Body of pancreas (tissue), 4 donors: ENCODE measurements around the gene RHOV. TPM values are rescaled to one million over a fixed set of nuclear protein-coding genes. Genes with fewer than 3 reads are reported as not detected.

Experiments used
- ATAC-seq: fragments of 150-250 bp; one replicate; pipeline ENCODE4 v1.9.1; 2016
- DNase-seq, 4 donors: peaks; one replicate each; pipeline ENCODE4 v3.0.0-alpha.2; 2019
- H3K27ac ChIP-seq, 4 donors: fragments of 200-600 bp; sonication (generic); 1 replicate in 3 of 4; 2 replicates in 1 of 4; pipeline versions ENCODE4 v1.5.1 to v1.6.1; 2016 to 2019; ENCODE audit warnings: mild to moderate bottlenecking in 1 of 4, mixed read lengths in 1 of 4, moderate library complexity in 1 of 4
- H3K27me3 ChIP-seq, 2 donors: fragments of 200-600 bp; sonication (generic); one replicate each; pipeline ENCODE4 v1.6.0; 2016; ENCODE audit warnings: mild to moderate bottlenecking in 1 of 2
- H3K36me3 ChIP-seq, 2 donors: fragments of 200-600 bp; sonication (generic); replicated peaks in 1 of 2; 2 replicates each; pipeline ENCODE4 v1.5.1; 2016; ENCODE audit warnings: low read depth in 2 of 2; ENCODE audit not compliant: insufficient read depth in 1 of 2
- H3K4me1 ChIP-seq: fragments of 200-600 bp; sonication (generic); one replicate; pipeline ENCODE4 v1.6.0; 2016
- H3K4me3 ChIP-seq, 2 donors: fragments of 200-600 bp; sonication (generic); 1 replicate in 1 of 2; 2 replicates in 1 of 2; pipeline ENCODE4 v1.5.1; 2016 to 2019
- H3K9me3 ChIP-seq, 3 donors: fragments of 200-600 bp; sonication (generic); 1 replicate in 2 of 3; 2 replicates in 1 of 3; pipeline ENCODE4 v1.5.1; 2016
- POLR2A ChIP-seq, 3 donors: fragments of 450-650 bp; IDR thresholded peaks; one replicate each; pipeline ENCODE4 v1.6.1; 2016; ENCODE audit warnings: antibody characterized with exemption in 3 of 3, mild to moderate bottlenecking in 2 of 3
- whole genome bisulfite sequencing, 2 donors: methylation state at CpG; one replicate each; pipeline ENCODE4 v1.1.5; 2017; 5-methylcytosine and 5-hydroxymethylcytosine counted together
- intact Hi-C: fragments of 100-400 bp; cut with DNase I; formaldehyde crosslinking; loops from one replicate; pipeline ENCODE4 v1.15.1; 2023
- total RNA-seq, 2 donors: library from RNA; depleted of rRNA; stranded (reverse); fragments of >200 nt; gene quantifications; one replicate each; pipeline ENCODE4 v1.1.0, GENCODE V29; 2016
- TF ChIP-seq, protein P1 (sequence below), 7 experiments: fragments of 450-650 bp in 4 of 7; fragments of 200-600 bp in 3 of 7; sonication (generic) in 3 of 7; IDR thresholded peaks; one replicate each; pipeline ENCODE4 v1.5.1; 2016 to 2019; ENCODE audit warnings: antibody characterized with exemption in 7 of 7

RHOV gene
- 1 to 10 TPM; 6.2 to 6.3 TPM for total RNA-seq

- Histone ChIP-seq H3K27ac (peak within 1 kb of the TSS; percentile 95 to 100 (median 97)), H3K27me3 (no peaks in the 10 kb centered on the region), H3K9me3 (no peaks in the 10 kb centered on the region), H3K4me1 (peaks cover 53% of the 10 kb centered on the region), H3K36me3 (no peaks in the 10 kb centered on the region), H3K4me3 (peak within 1 kb of the TSS; percentile 26 to 40)
- peak; percentile 68 for ATAC-seq
- intact Hi-C loops: no loop called here
- WGBS, 2 donors: 0 to 1% methylated on average over 13 to 55 of the region's 74 CpGs
- DNase-seq: peak; percentile 88 to 93 (median 92)
- TF ChIP-seq, protein P1, sequence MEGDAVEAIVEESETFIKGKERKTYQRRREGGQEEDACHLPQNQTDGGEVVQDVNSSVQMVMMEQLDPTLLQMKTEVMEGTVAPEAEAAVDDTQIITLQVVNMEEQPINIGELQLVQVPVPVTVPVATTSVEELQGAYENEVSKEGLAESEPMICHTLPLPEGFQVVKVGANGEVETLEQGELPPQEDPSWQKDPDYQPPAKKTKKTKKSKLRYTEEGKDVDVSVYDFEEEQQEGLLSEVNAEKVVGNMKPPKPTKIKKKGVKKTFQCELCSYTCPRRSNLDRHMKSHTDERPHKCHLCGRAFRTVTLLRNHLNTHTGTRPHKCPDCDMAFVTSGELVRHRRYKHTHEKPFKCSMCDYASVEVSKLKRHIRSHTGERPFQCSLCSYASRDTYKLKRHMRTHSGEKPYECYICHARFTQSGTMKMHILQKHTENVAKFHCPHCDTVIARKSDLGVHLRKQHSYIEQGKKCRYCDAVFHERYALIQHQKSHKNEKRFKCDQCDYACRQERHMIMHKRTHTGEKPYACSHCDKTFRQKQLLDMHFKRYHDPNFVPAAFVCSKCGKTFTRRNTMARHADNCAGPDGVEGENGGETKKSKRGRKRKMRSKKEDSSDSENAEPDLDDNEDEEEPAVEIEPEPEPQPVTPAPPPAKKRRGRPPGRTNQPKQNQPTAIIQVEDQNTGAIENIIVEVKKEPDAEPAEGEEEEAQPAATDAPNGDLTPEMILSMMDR (IDR thresholded peaks at IDR 0.05): peak; percentile 19 to 67 (median 60)
- peak; percentile 58 to 68 (median 66) for TF ChIP-seq POLR2A (IDR thresholded peaks at IDR 0.05)
Observed at GRCh38 chr15:40873694-40874561, at the start of gene RHOV. TSS of gene RHOV (minus strand) at chr15:40874234. CDS start at chr15:40874139, 95 bp downstream.

DNA sequence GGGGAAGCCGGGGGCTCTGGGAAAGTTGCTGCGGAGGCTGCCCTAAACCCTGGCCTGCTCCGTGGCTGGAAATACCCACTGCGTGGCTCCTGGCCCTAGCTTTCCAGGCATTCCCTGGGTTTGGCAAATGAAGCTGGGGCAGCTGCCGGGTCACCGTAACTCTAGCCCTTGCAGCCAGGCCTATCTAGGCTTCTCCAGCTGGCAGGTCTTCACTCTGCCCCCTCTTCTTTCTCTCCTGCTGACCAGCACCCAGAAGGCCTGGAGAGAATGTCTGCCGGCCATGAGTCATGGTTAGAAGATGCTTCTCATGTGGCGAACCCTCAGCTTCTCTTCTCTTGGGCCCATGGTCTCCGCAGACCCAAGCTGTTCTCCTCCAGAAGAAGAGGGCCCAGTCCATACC lies 49.5 kb upstream of the RHOV start:
- Histone ChIP-seq H3K4me1 (peaks cover 31% of the 10 kb centered on the region), H3K9me3 (no peaks in the 10 kb centered on the region), H3K4me3 (no peak overlapping the region), H3K27ac (no peak overlapping the region), H3K36me3 (no peaks in the 10 kb centered on the region), H3K27me3 (peaks cover 0 to 25% of the 10 kb centered on the region in 2 donors)
- TF ChIP-seq, protein P1 (IDR thresholded peaks at IDR 0.05): no peak
- no peak for TF ChIP-seq POLR2A (IDR thresholded peaks at IDR 0.05)
- 91 to 93% methylated on average over 4 to 9 of the region's 9 CpGs for WGBS, 2 donors
- intact Hi-C loops: no loop called here
- ATAC-seq: no peak
- no peak for DNase-seq

GRCh38 chr15:40922608-40923005 lies 48.6 kb upstream of the RHOV start:
- DNase-seq (no peak), ATAC-seq (no peak)
- intact Hi-C loops: no loop called here
- Histone ChIP-seq H3K27ac (no peak overlapping the region), H3K27me3 (peaks cover 0 to 19% of the 10 kb centered on the region in 2 donors), H3K9me3 (no peaks in the 10 kb centered on the region), H3K4me3 (no peak overlapping the region), H3K36me3 (no peaks in the 10 kb centered on the region), H3K4me1 (peaks cover 22% of the 10 kb centered on the region)
- 66% methylated on average over 10 of the region's 10 CpGs for WGBS, 2 donors
- no peak for TF ChIP-seq POLR2A (IDR thresholded peaks at IDR 0.05)
- TF ChIP-seq, protein P1 (IDR thresholded peaks at IDR 0.05): no peak

DNA sequence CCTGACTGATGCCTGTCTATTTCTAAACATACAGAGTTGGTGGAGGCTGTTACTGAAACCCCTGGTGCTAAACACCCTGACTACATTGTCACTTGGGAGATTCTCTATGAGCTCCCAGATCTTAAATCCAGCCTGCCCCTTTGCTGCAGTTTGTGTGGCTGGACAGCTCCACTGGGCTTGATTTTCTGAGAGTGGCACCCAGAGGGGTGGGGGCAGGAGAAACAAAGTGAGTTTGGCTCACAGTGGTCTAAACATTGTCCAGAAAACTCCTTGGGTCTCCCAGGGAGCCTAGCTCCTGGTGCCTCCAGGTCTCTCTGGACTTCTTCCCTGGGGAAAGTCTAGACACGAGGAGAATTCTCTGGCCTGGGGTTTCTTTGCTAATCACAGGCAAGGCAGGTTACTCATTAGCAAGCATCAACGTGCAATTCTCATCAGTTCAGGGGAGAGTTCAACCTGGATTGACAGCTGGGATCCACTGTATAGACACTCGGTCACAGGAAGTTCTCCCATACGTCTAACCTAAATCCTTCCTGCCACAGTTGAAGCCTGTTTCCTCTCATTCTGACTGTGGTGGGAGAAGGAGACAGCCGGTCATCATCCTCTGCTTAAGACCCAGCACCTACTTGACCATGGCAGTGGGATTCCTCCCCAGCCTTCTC lies 48.0 kb upstream of the RHOV start:
- Histone ChIP-seq H3K36me3 (no peaks in the 10 kb centered on the region), H3K4me1 (peaks cover 16% of the 10 kb centered on the region), H3K27ac (no peak overlapping the region), H3K27me3 (peaks cover 0 to 14% of the 10 kb centered on the region in 2 donors), H3K9me3 (no peaks in the 10 kb centered on the region), H3K4me3 (no peak overlapping the region)
- TF ChIP-seq, protein P1 (IDR thresholded peaks at IDR 0.05): no peak
- no peak for TF ChIP-seq POLR2A (IDR thresholded peaks at IDR 0.05)
- ATAC-seq (no peak), DNase-seq (no peak)
- 14 to 61% methylated on average over 1 to 5 of the region's 5 CpGs for WGBS, 2 donors
- intact Hi-C loops: no loop called here
